ENCODE data around the gene ELF1. TPM values are rescaled to one million over a fixed set of nuclear protein-coding genes. Genes with fewer than 3 reads are reported as not detected.

The ELF1 gene
- total RNA-seq (2014; rRNA removed) (15.3 and 17.7 TPM in 2 replicates), Bru-seq, nascent RNA (percentile 87 among the genes with signal in this experiment), BruChase-seq, experiment 1, labeled RNA remaining after a 6-hour chase (percentile 70 among the genes with signal in this experiment), BruChase-seq, experiment 2, labeled RNA remaining after a 2-hour chase (percentile 79 among the genes with signal in this experiment)
- long read RNA-seq, partial matches to known transcripts: 31 of 56 reads
- long read RNA-seq, other reads (novel, unspliced or antisense): 24 of 56 reads

DNA sequence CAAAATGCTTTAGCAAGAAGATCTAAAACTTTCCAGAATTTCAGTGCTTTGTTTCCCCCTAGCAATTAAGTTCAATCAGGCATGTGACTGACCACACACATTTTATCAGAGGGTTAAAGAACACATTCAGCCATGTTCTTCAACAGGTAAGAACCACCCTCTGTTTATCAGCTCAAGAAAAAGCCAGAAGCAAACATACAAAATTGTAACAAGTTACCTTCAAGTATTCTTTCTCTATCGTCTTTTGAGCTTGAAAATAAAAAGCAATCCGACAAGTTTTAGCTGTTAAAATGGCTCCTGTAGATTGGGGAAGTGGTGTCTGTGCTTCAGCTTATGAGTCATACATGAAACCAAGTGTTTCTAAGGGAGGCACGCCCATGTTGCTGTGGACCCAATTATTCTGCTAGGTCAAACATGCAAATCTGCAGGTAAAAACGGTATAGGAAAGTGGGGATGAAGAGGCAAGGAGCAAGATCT is at the start of gene ELF1:
Gene ELF1 (minus strand): TSS at position 306 of the 477 bp plus-strand sequence. CDS start 37,262 bp downstream, outside the sequence.
- Histone ChIP-seq H2AFZ (ENCODE audit: low read length) (peak within 1 kb of the TSS; percentile 64), H3K27ac (ENCODE audit: low read length) (peak within 1 kb of the TSS; percentile 91), H3K4me1 (ENCODE audit: insufficient read depth, low read length) (peaks cover 14% of the 10 kb centered on the region), H3K27me3 (ENCODE audit: low read length) (no peaks in the 10 kb centered on the region), H4K20me1 (ENCODE audit: low read length) (no peaks in the 10 kb centered on the region), H3K9me3 (ENCODE audit: low read length) (no peaks in the 10 kb centered on the region), H3K79me2 (ENCODE audit: low read length) (peaks cover 52% of the 10 kb centered on the region), H3K36me3 (ENCODE audit: low read depth, low read length) (no peaks in the 10 kb centered on the region), H3K9ac (ENCODE audit: low read length) (peak within 1 kb of the TSS; percentile 91), H3K4me3 (ENCODE audit: low read length) (peak within 1 kb of the TSS; percentile 74), H3F3A (ENCODE audit: low read length, unreplicated experiment) (no peaks in the 10 kb centered on the region), H3K9me2 (replicated peaks; ENCODE audit: low read length) (no peaks in the 10 kb centered on the region), H3K4me2 (ENCODE audit: low read length) (peak within 1 kb of the TSS; percentile 86)
- intact Hi-C loops (cut with micrococcal nuclease): loop anchor here (2.0 kb wide), 1 partner anchor 36 kb away; no protein-coding TSS in a partner anchor
- ChIA-PET POLR2A (ENCODE audit: unreplicated experiment) (no interaction called here), CTCF (interaction anchor here (0.5 to 0.6 kb wide), 2 partner anchors 33 to 49 kb away, joined by 3 to 8 read pairs; no protein-coding TSS in a partner anchor)
- TF ChIP-seq EZH2phosphoT487 (IDR thresholded peaks at IDR 0.05; ENCODE audit: borderline replicate concordance, low read length) (no peak), EZH2 (IDR thresholded peaks at IDR 0.05; ENCODE audit: low read length, unreplicated experiment) (no peak)
- TF ChIP-seq, protein P1, sequence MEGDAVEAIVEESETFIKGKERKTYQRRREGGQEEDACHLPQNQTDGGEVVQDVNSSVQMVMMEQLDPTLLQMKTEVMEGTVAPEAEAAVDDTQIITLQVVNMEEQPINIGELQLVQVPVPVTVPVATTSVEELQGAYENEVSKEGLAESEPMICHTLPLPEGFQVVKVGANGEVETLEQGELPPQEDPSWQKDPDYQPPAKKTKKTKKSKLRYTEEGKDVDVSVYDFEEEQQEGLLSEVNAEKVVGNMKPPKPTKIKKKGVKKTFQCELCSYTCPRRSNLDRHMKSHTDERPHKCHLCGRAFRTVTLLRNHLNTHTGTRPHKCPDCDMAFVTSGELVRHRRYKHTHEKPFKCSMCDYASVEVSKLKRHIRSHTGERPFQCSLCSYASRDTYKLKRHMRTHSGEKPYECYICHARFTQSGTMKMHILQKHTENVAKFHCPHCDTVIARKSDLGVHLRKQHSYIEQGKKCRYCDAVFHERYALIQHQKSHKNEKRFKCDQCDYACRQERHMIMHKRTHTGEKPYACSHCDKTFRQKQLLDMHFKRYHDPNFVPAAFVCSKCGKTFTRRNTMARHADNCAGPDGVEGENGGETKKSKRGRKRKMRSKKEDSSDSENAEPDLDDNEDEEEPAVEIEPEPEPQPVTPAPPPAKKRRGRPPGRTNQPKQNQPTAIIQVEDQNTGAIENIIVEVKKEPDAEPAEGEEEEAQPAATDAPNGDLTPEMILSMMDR (conservative IDR thresholded peaks at IDR 0.05; ENCODE audit: low read depth, low read length): no peak
- DNase-seq: peak; percentile 78
- ATAC-seq: peak; percentile 88
- TSS peak; percentile 80 for BruUV-seq (replicated peaks)

DNA sequence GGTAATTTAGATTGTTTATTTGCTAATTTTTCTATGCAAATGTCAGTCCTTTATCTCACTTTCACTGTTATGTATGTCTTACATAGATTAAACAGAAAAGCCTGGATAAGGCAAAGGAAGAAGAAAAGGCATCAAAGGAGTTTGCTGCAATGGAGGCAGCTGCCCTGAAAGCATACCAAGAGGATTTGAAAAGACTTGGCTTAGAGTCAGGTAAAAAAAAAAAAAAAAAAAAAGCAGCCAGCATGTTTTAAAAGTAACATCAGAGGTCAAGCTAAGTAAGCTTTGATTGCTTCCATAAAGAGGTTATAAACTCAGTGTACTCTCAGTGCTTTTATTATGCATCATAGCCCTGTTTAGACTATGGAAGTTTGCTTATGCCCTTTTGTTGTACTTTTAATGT is 46.0 kb upstream of the ELF1 start:
- no peak overlapping the region for H2AFZ ChIP-seq (ENCODE audit: low read length)
- peaks cover 30% of the 10 kb centered on the region for H3K4me1 ChIP-seq (ENCODE audit: insufficient read depth, low read length)
- H3K27ac ChIP-seq (ENCODE audit: low read length): 0 out of 2 replicates have a peak overlapping the region, but pooled peaks have one; percentile 12
- ATAC-seq (no peak), DNase-seq (no peak)
- CTCF ChIA-PET: no interaction called here
- H3K4me2 ChIP-seq (ENCODE audit: low read length): peak overlapping the region; percentile 98
- peaks cover 12% of the 10 kb centered on the region for H4K20me1 ChIP-seq (ENCODE audit: low read length)
- BruUV-seq (replicated peaks): no TSS peak
- peaks cover 30% of the 10 kb centered on the region for H3K79me2 ChIP-seq (ENCODE audit: low read length)
- H3K36me3 ChIP-seq (ENCODE audit: low read depth, low read length): peaks cover 24% of the 10 kb centered on the region
- POLR2A ChIA-PET (ENCODE audit: unreplicated experiment): no interaction called here
- H3K9me3 ChIP-seq (ENCODE audit: low read length): no peaks in the 10 kb centered on the region
- no peaks in the 10 kb centered on the region for H3K27me3 ChIP-seq (ENCODE audit: low read length)
- no peak overlapping the region for H3K9ac ChIP-seq (ENCODE audit: low read length)
- TF ChIP-seq, protein P1 (conservative IDR thresholded peaks at IDR 0.05; ENCODE audit: low read depth, low read length): no peak
- TF ChIP-seq EZH2phosphoT487 (IDR thresholded peaks at IDR 0.05; ENCODE audit: borderline replicate concordance, low read length): no peak
- H3F3A ChIP-seq (ENCODE audit: low read length, unreplicated experiment): no peaks in the 10 kb centered on the region
- no peaks in the 10 kb centered on the region for H3K9me2 ChIP-seq (replicated peaks; ENCODE audit: low read length)
- intact Hi-C loops (cut with micrococcal nuclease): loop anchor here (10.0 kb wide), 2 partner anchors 250 to 290 kb away; partner anchors contain the start of genes MRPS31 and NAA16
- no peak overlapping the region for H3K4me3 ChIP-seq (ENCODE audit: low read length)

DNA sequence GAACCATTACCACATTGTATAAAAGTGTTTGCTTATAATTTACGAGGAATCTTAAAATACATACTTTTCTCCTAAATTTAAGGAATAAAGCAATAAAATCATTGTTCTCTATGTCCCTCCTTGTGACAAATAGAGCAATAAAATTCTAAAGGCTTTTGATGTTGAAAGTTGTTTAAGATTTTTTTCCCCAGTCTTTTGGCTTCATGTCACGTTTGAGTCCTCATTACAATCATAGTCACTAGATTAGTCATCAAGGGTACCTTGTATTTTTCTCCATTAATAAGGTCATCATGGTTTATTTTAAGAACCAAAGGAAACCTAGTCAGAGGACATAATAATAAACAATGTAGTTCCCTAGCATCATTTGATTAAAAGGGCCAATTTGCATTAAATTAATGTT is 45.4 kb upstream of the ELF1 start:
- no TSS peak for BruUV-seq (replicated peaks)

More for the DNA sequence above, 45.4 kb upstream of the ELF1 start:
- Histone ChIP-seq H3K4me1 (ENCODE audit: insufficient read depth, low read length) (peaks cover 30% of the 10 kb centered on the region), H3K4me3 (ENCODE audit: low read length) (peak overlapping the region; percentile 82; the same call in 1 of the 2 replicates), H4K20me1 (ENCODE audit: low read length) (peaks cover 12% of the 10 kb centered on the region), H2AFZ (ENCODE audit: low read length) (no peak overlapping the region), H3K9me2 (replicated peaks; ENCODE audit: low read length) (no peaks in the 10 kb centered on the region), H3F3A (ENCODE audit: low read length, unreplicated experiment) (no peaks in the 10 kb centered on the region), H3K36me3 (ENCODE audit: low read depth, low read length) (peaks cover 21% of the 10 kb centered on the region), H3K79me2 (ENCODE audit: low read length) (peaks cover 36% of the 10 kb centered on the region), H3K9me3 (ENCODE audit: low read length) (no peaks in the 10 kb centered on the region), H3K27me3 (ENCODE audit: low read length) (no peaks in the 10 kb centered on the region), H3K4me2 (ENCODE audit: low read length) (peak overlapping the region; percentile 98), H3K27ac (ENCODE audit: low read length) (peak overlapping the region; percentile 21; the same call in 1 of the 2 replicates), H3K9ac (ENCODE audit: low read length) (no peak overlapping the region)
- TF ChIP-seq EZH2phosphoT487 (IDR thresholded peaks at IDR 0.05; ENCODE audit: borderline replicate concordance, low read length) (no peak), EZH2 (IDR thresholded peaks at IDR 0.05; ENCODE audit: low read length, unreplicated experiment) (no peak)
- TF ChIP-seq, protein P1 (conservative IDR thresholded peaks at IDR 0.05; ENCODE audit: low read depth, low read length): no peak
- ATAC-seq (peak; percentile 8), DNase-seq (peak; percentile 68)
- ChIA-PET POLR2A (ENCODE audit: unreplicated experiment) (no interaction called here), CTCF (no interaction called here)
- intact Hi-C loops (cut with micrococcal nuclease): loop anchor here (1.0 to 10.0 kb wide), 6 partner anchors 73 to 290 kb away; partner anchors contain the start of genes MRPS31 and NAA16

Data from PC-3 (cell line).